ENCODE data around the gene TAAR8. TPM values are rescaled to one million over a fixed set of nuclear protein-coding genes. Genes with fewer than 3 reads are reported as not detected.
A peak's percentile ranks its signal among the peaks of the same experiment; 100 is the strongest.

TAAR8 gene
- not detected for total RNA-seq

DNA sequence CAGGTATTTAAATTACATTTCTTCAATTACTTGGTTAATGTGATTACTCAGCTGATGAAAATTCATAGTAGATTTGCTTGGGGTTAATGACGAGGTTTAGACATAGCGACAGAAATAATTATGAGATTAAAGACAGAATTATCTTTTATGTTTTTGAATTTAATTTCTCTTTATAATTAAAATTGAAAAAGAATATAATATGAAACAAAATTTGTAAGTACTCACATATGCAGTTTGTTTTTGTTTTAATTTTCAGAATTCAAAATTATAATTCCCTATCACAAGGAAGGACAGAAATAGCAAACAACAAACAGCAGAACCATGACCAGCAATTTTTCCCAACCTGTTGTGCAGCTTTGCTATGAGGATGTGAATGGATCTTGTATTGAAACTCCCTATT is at the start of gene TAAR8:
Gene TAAR8, plus strand, starts transcription at position 301 of the 400 bp plus-strand sequence. Its CDS starts 21 bp downstream, at position 322.
- no peak within 1 kb of the TSS for H3K27ac ChIP-seq (ENCODE audit: low read depth, low read length)
- no peaks in the 10 kb centered on the region for H3K4me1 ChIP-seq (ENCODE audit: control insufficient read depth in 3 of 3, insufficient read depth in 3 of 3, low read length in 3 of 3)
- peaks cover 0 to 7% (median 5%) of the 10 kb centered on the region in 3 donors for H3K27me3 ChIP-seq (ENCODE audit: control insufficient read depth in 3 of 3, insufficient read depth in 3 of 3, low read length in 3 of 3)
- H3K36me3 ChIP-seq (ENCODE audit: control insufficient read depth in 3 of 3, insufficient read depth in 3 of 3, low read length in 3 of 3): no peaks in the 10 kb centered on the region
- H3K4me3 ChIP-seq (ENCODE audit: low read length in 3 of 3): no peak within 1 kb of the TSS
- no peaks in the 10 kb centered on the region for H3K9me3 ChIP-seq (ENCODE audit: control insufficient read depth in 3 of 3, low read length in 3 of 3)
- H3K9ac ChIP-seq (ENCODE audit: low read depth in 1 of 3, low read length in 3 of 3): no peak within 1 kb of the TSS

DNA sequence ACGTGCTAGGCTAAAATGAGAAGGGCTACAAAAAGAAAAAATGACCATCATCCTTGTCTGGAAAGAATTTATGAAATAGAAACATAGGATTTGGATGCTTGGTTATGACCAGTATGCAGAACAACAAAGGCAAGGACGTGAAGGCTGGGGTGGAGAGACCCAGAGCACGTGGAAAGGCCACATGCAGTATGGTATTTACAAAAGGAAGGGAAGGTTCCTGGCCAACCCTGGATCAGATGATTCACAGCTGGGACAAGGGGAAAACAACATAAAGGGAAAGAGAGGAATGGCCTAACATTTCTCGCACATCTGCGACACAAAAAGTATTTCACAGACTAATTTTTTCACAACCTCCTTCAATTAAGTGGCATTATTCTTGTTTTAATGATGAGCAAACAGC is 47.7 kb upstream of the TAAR8 start:
- Histone ChIP-seq H3K9me3 (ENCODE audit: control insufficient read depth in 3 of 3, low read length in 3 of 3) (no peaks in the 10 kb centered on the region), H3K36me3 (ENCODE audit: control insufficient read depth in 3 of 3, insufficient read depth in 3 of 3, low read length in 3 of 3) (peaks cover 3 to 16% (median 9%) of the 10 kb centered on the region in 3 donors), H3K27me3 (ENCODE audit: control insufficient read depth in 3 of 3, insufficient read depth in 3 of 3, low read length in 3 of 3) (no peaks in the 10 kb centered on the region), H3K27ac (ENCODE audit: low read depth, low read length) (no peak overlapping the region), H3K4me3 (ENCODE audit: low read length in 3 of 3) (no peak overlapping the region), H3K4me1 (ENCODE audit: control insufficient read depth in 3 of 3, insufficient read depth in 3 of 3, low read length in 3 of 3) (peaks cover 5 to 22% (median 9%) of the 10 kb centered on the region in 3 donors), H3K9ac (ENCODE audit: low read depth in 1 of 3, low read length in 3 of 3) (no peak overlapping the region)

DNA sequence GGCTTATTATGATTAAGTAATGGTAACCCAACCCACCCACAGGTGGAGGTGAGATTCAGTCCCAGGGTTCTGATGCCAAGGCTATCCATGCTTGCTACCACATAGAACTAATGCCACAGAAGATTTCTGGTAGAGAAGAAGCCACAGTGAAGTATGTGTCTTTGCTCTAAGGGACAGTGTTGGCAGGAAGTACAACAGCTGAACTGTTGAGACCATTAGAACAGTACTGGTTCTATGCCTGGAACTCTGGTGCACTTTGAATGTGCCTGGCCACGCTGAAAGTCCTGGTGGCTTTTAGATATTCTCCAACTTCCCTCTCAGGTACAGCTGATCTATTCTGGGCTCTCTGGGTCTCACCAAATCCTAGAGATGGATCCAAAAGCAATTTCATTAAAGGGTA is 47.3 kb upstream of the TAAR8 start:
- Histone ChIP-seq H3K9me3 (ENCODE audit: control insufficient read depth in 3 of 3, low read length in 3 of 3) (no peaks in the 10 kb centered on the region), H3K4me1 (ENCODE audit: control insufficient read depth in 3 of 3, insufficient read depth in 3 of 3, low read length in 3 of 3) (peaks cover 5 to 22% (median 9%) of the 10 kb centered on the region in 3 donors), H3K9ac (ENCODE audit: low read depth in 1 of 3, low read length in 3 of 3) (no peak overlapping the region), H3K27ac (ENCODE audit: low read depth, low read length) (no peak overlapping the region), H3K36me3 (ENCODE audit: control insufficient read depth in 3 of 3, insufficient read depth in 3 of 3, low read length in 3 of 3) (peaks cover 3 to 16% (median 9%) of the 10 kb centered on the region in 3 donors), H3K27me3 (ENCODE audit: control insufficient read depth in 3 of 3, insufficient read depth in 3 of 3, low read length in 3 of 3) (no peaks in the 10 kb centered on the region), H3K4me3 (ENCODE audit: low read length in 3 of 3) (no peak overlapping the region)

GRCh38 chr6:132506461-132506860 is 46.0 kb upstream of the TAAR8 start:
- H3K9ac ChIP-seq (ENCODE audit: low read depth in 1 of 3, low read length in 3 of 3): no peak overlapping the region
- H3K4me1 ChIP-seq (ENCODE audit: control insufficient read depth in 3 of 3, insufficient read depth in 3 of 3, low read length in 3 of 3): peaks cover 5 to 31% (median 9%) of the 10 kb centered on the region in 3 donors
- no peak overlapping the region for H3K4me3 ChIP-seq (ENCODE audit: low read length in 3 of 3)
- no peak overlapping the region for H3K27ac ChIP-seq (ENCODE audit: low read depth, low read length)
- H3K36me3 ChIP-seq (ENCODE audit: control insufficient read depth in 3 of 3, insufficient read depth in 3 of 3, low read length in 3 of 3): peaks cover 0 to 6% (median 5%) of the 10 kb centered on the region in 3 donors
- no peaks in the 10 kb centered on the region for H3K27me3 ChIP-seq (ENCODE audit: control insufficient read depth in 3 of 3, insufficient read depth in 3 of 3, low read length in 3 of 3)
- H3K9me3 ChIP-seq (ENCODE audit: control insufficient read depth in 3 of 3, low read length in 3 of 3): no peaks in the 10 kb centered on the region

DNA sequence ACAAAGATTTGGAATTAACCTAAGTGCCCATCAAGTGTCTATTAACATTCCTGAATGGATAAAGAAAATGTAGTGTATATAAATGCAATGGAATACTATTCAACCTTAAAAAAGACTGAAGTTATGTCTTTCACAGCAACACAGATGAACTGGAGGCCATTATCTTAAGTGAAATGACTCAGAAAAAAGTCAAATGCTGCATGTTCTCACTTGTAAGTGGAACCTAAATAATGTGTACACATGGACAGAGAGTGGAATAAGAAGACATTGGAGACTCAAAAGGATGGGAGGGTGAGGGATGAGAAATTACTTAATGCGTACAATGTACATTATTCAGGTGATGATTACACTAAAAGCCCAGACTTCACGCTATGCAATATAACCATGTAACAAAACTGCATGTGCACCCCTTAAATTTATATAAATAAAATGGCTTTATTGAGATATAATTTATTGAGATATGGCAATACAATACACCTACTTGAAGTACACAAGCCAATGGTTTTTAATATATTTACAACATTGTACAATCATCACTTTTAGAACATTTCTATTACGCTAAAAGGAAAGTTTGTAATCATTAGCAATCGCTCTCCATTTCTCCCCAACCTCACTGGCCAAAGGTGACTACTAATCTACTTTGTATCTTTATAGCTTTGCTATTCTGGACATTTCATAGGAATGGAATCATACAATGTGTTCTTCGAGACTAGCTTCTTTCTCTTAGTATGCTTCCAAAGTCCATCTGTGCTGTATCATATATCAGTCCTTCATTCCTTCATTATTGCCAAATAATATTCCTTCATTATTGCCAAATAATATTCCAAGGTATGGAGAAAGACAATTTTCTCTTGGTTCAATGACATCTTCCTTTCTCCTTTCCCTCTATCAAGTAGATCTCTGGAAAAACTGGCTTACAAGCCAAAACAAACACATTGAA is 45.3 kb upstream of the TAAR8 start:
- Histone ChIP-seq H3K36me3 (ENCODE audit: control insufficient read depth in 3 of 3, insufficient read depth in 3 of 3, low read length in 3 of 3) (peaks cover 0 to 3% (median 0%) of the 10 kb centered on the region in 3 donors), H3K4me1 (ENCODE audit: control insufficient read depth in 3 of 3, insufficient read depth in 3 of 3, low read length in 3 of 3) (peaks cover 5 to 36% (median 13%) of the 10 kb centered on the region in 3 donors), H3K27me3 (ENCODE audit: control insufficient read depth in 3 of 3, insufficient read depth in 3 of 3, low read length in 3 of 3) (no peaks in the 10 kb centered on the region), H3K27ac (ENCODE audit: low read depth, low read length) (no peak overlapping the region), H3K9ac (ENCODE audit: low read depth in 1 of 3, low read length in 3 of 3) (no peak overlapping the region), H3K9me3 (ENCODE audit: control insufficient read depth in 3 of 3, low read length in 3 of 3) (no peaks in the 10 kb centered on the region), H3K4me3 (ENCODE audit: low read length in 3 of 3) (no peak overlapping the region)

GRCh38 chr6:132511210-132511830 is 41.2 kb upstream of the TAAR8 start:
- H3K27ac ChIP-seq (ENCODE audit: low read depth, low read length): peak overlapping the region; percentile 59
- peaks cover 4 to 29% (median 4%) of the 10 kb centered on the region in 3 donors for H3K4me1 ChIP-seq (ENCODE audit: control insufficient read depth in 3 of 3, insufficient read depth in 3 of 3, low read length in 3 of 3)
- H3K9me3 ChIP-seq (ENCODE audit: control insufficient read depth in 3 of 3, low read length in 3 of 3): no peaks in the 10 kb centered on the region
- H3K9ac ChIP-seq (ENCODE audit: low read depth in 1 of 3, low read length in 3 of 3): peak overlapping the region in 1 of 3 donors; percentile 70
- no peaks in the 10 kb centered on the region for H3K27me3 ChIP-seq (ENCODE audit: control insufficient read depth in 3 of 3, insufficient read depth in 3 of 3, low read length in 3 of 3)
- H3K4me3 ChIP-seq (ENCODE audit: low read length in 3 of 3): peak overlapping the region; percentile 63 to 97 (median 92)
- H3K36me3 ChIP-seq (ENCODE audit: control insufficient read depth in 3 of 3, insufficient read depth in 3 of 3, low read length in 3 of 3): no peaks in the 10 kb centered on the region

- H3K9ac ChIP-seq (ENCODE audit: low read depth in 1 of 3, low read length in 3 of 3): peak overlapping the region in 1 of 3 donors; percentile 70
- H3K4me3 ChIP-seq (ENCODE audit: low read length in 3 of 3): peak overlapping the region; percentile 63 to 97 (median 92)
- no peaks in the 10 kb centered on the region for H3K27me3 ChIP-seq (ENCODE audit: control insufficient read depth in 3 of 3, insufficient read depth in 3 of 3, low read length in 3 of 3)
- peak overlapping the region; percentile 59 for H3K27ac ChIP-seq (ENCODE audit: low read depth, low read length)
- H3K4me1 ChIP-seq (ENCODE audit: control insufficient read depth in 3 of 3, insufficient read depth in 3 of 3, low read length in 3 of 3): peaks cover 4 to 26% (median 4%) of the 10 kb centered on the region in 3 donors
- no peaks in the 10 kb centered on the region for H3K36me3 ChIP-seq (ENCODE audit: control insufficient read depth in 3 of 3, insufficient read depth in 3 of 3, low read length in 3 of 3)
- no peaks in the 10 kb centered on the region for H3K9me3 ChIP-seq (ENCODE audit: control insufficient read depth in 3 of 3, low read length in 3 of 3)
These were observed 40.6 kb upstream of the TAAR8 start for GRCh38 chr6:132511831-132512220.

DNA sequence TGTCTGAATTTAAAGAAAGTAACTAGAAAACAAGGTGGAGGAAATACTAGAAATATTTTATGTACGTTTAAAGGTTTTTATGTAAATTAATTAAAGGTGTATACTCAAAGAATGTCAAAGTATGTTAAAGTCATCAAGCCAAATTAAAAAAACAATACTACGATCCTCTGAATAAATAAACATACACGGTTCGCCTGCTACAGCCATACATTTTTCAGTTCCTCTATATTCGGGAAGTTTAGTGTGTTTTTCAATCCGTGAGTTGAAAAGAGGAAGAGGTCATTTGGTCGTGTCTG is 40.2 kb upstream of the TAAR8 start:
- no peaks in the 10 kb centered on the region for H3K9me3 ChIP-seq (ENCODE audit: control insufficient read depth in 3 of 3, low read length in 3 of 3)
- H3K4me1 ChIP-seq (ENCODE audit: control insufficient read depth in 3 of 3, insufficient read depth in 3 of 3, low read length in 3 of 3): peaks cover 4 to 26% (median 4%) of the 10 kb centered on the region in 3 donors
- peak overlapping the region; percentile 59 for H3K27ac ChIP-seq (ENCODE audit: low read depth, low read length)

DNA sequence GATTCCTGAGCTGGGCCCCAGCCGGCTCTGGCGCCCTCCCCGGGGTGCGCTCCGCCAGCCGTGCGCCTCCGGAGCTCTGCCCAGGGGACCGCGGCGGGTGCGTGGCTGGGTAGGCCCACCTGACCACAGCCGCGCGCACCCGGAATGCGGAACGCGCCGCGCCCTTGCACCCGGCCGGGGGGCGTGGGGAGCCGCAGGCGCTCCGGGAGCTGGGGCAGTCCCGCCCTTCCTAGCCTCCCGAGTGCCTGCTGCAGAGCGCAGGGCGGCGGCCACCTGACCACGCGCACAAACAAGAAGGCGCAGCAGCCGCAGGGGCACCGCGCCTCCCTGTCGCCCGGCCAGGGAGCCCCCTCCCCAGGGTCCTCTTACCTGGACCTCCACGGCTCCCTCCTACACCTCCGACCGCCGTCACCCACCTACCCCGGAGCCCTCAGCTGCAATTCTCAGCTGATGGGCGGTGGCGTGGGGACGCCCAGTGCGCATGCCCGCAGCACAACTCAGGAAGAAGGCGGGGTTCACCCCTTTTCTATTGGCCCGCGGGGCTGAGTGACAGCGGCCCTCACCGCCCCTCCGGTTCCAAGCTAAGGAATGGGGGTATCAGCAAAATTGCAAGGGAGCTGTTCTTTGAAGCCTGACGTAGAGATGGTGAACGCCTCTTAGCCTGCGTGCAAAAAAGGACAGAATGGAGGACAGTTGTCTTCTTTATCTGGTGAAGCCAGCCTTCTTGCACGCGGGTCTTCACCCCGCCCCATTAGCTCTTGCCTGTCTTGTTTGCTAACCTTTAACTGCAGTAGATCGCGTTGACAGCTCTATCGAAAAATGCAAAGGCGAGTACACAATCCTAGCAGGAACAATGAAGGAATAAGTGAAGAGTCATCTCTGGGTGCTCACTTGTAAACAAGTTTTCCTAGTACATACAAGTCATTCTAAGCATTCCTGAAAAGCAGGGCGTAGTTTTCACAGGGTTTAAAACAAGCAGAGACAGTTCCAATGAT is 39.5 kb upstream of the TAAR8 start, which contains the start of gene STX7:
Gene STX7, minus strand, starts transcription at position 479 of the 995 bp plus-strand sequence. CDS start 9,586 bp downstream, outside the sequence.
- peak within 1 kb of the TSS; percentile 59 for H3K27ac ChIP-seq (ENCODE audit: low read depth, low read length)
- H3K27me3 ChIP-seq (ENCODE audit: control insufficient read depth in 3 of 3, insufficient read depth in 3 of 3, low read length in 3 of 3): no peaks in the 10 kb centered on the region
- H3K9ac ChIP-seq (ENCODE audit: low read depth in 1 of 3, low read length in 3 of 3): peak within 1 kb of the TSS; percentile 70 to 92 (median 79)
- H3K9me3 ChIP-seq (ENCODE audit: control insufficient read depth in 3 of 3, low read length in 3 of 3): no peaks in the 10 kb centered on the region
- H3K36me3 ChIP-seq (ENCODE audit: control insufficient read depth in 3 of 3, insufficient read depth in 3 of 3, low read length in 3 of 3): no peaks in the 10 kb centered on the region
- H3K4me1 ChIP-seq (ENCODE audit: control insufficient read depth in 3 of 3, insufficient read depth in 3 of 3, low read length in 3 of 3): peaks cover 4 to 22% (median 4%) of the 10 kb centered on the region in 3 donors
- H3K4me3 ChIP-seq (ENCODE audit: low read length in 3 of 3): peak within 1 kb of the TSS; percentile 63 to 97 (median 92)

More for the DNA sequence above, 40.2 kb upstream of the TAAR8 start:
- no peaks in the 10 kb centered on the region for H3K27me3 ChIP-seq (ENCODE audit: control insufficient read depth in 3 of 3, insufficient read depth in 3 of 3, low read length in 3 of 3)
- H3K4me3 ChIP-seq (ENCODE audit: low read length in 3 of 3): peak overlapping the region; percentile 63 to 97 (median 92)
- no peaks in the 10 kb centered on the region for H3K36me3 ChIP-seq (ENCODE audit: control insufficient read depth in 3 of 3, insufficient read depth in 3 of 3, low read length in 3 of 3)
- peak overlapping the region; percentile 70 to 92 (median 79) for H3K9ac ChIP-seq (ENCODE audit: low read depth in 1 of 3, low read length in 3 of 3)

Measured in skeletal muscle tissue (tissue), 4 donors.